HepG2 (cell line): ENCODE measurements around the gene UBAP1L. TPM values are rescaled to one million over a fixed set of nuclear protein-coding genes. Genes with fewer than 3 reads are reported as not detected.

Experiments used
- AGO1 ChIP-seq: fragments of 200-400 bp; formaldehyde crosslinking; IDR thresholded peaks from 2 replicates; pipeline ENCODE4 v1.6.1; 2017; ENCODE audit warnings: mild to moderate bottlenecking, low read depth, low read length, moderate library complexity; ENCODE audit not compliant: poor library complexity, severe bottlenecking
- ARID3A ChIP-seq: IDR thresholded peaks from 2 replicates; pipeline ENCODE4 v1.6.1; 2012; ENCODE audit warnings: low read depth, low read length, improper control_type of control experiment
- CHD2 ChIP-seq: IDR thresholded peaks from 2 replicates; pipeline ENCODE4 v1.6.1; 2011; ENCODE audit warnings: low read depth, low read length, improper control_type of control experiment
- EED ChIP-seq: sonication (generic); formaldehyde crosslinking; IDR thresholded peaks from 2 replicates; pipeline ENCODE4 v1.5.0; 2020; ENCODE audit warnings: mild to moderate bottlenecking, missing genetic modification reagents
- ETV6 ChIP-seq: sonication (generic); formaldehyde crosslinking; conservative IDR thresholded peaks from 2 replicates; pipeline ENCODE4 v1.4.0; 2020; ENCODE audit warnings: missing genetic modification reagents
- FOXO4 ChIP-seq: sonication (generic); formaldehyde crosslinking; conservative IDR thresholded peaks from 2 replicates; pipeline ENCODE4 v1.8.1; 2023; ENCODE audit warnings: missing genetic modification reagents
- KDM4B ChIP-seq: sonication (generic); formaldehyde crosslinking; IDR thresholded peaks from 2 replicates; pipeline ENCODE4 v1.4.0; 2020; ENCODE audit warnings: missing genetic modification reagents
- MAX ChIP-seq: IDR thresholded peaks from 2 replicates; pipeline ENCODE4 v1.6.1; 2012; ENCODE audit warnings: inconsistent platforms
- NFE2L1 ChIP-seq: sonication (generic); formaldehyde crosslinking; IDR thresholded peaks from 2 replicates; pipeline ENCODE4 v1.4.0; 2020; ENCODE audit warnings: missing genetic modification reagents, mild to moderate bottlenecking, borderline replicate concordance
- PHF21A ChIP-seq: sonication (generic); formaldehyde crosslinking; IDR thresholded peaks from 2 replicates; pipeline ENCODE4 v1.5.0; 2020; ENCODE audit warnings: mild to moderate bottlenecking, missing genetic modification reagents
- SMC3 ChIP-seq: IDR thresholded peaks from 2 replicates; pipeline ENCODE4 v1.6.1; 2011; ENCODE audit warnings: low read length, improper control_type of control experiment
- SP140L ChIP-seq: sonication (generic); formaldehyde crosslinking; IDR thresholded peaks from 2 replicates; pipeline ENCODE4 v1.4.0; 2020; ENCODE audit warnings: missing genetic modification reagents, borderline replicate concordance
- SP2 ChIP-seq: sonication (generic); formaldehyde crosslinking; IDR thresholded peaks from 2 replicates; pipeline ENCODE4 v1.5.1; 2020; ENCODE audit warnings: mild to moderate bottlenecking, missing genetic modification reagents
- THAP9 ChIP-seq: sonication (generic); formaldehyde crosslinking; IDR thresholded peaks from 2 replicates; pipeline ENCODE4; 2020; ENCODE audit warnings: missing genetic modification reagents, mild to moderate bottlenecking, borderline replicate concordance
- WIZ ChIP-seq: sonication (generic); formaldehyde crosslinking; IDR thresholded peaks from 2 replicates; pipeline ENCODE4 v1.5.1; 2020; ENCODE audit warnings: mild to moderate bottlenecking, missing genetic modification reagents
- ZBTB34 ChIP-seq: sonication (generic); formaldehyde crosslinking; IDR thresholded peaks from 2 replicates; pipeline ENCODE4 v1.8.0; 2022; ENCODE audit warnings: mild to moderate bottlenecking, missing genetic modification reagents
- ZNF180 ChIP-seq: sonication (generic); formaldehyde crosslinking; IDR thresholded peaks from 2 replicates; pipeline ENCODE4 v1.4.0; 2020; ENCODE audit warnings: low read depth, missing genetic modification reagents, borderline replicate concordance
- ZNF264 ChIP-seq: sonication (generic); formaldehyde crosslinking; IDR thresholded peaks from 2 replicates; pipeline ENCODE4 v1.4.0; 2020; ENCODE audit warnings: missing genetic modification reagents
- ZNF280B ChIP-seq: sonication (generic); formaldehyde crosslinking; IDR thresholded peaks from 2 replicates; pipeline ENCODE4 v1.5.0; 2020; ENCODE audit warnings: missing genetic modification reagents, mild to moderate bottlenecking, borderline replicate concordance
- ZNF292 ChIP-seq: sonication (generic); formaldehyde crosslinking; IDR thresholded peaks from 2 replicates; pipeline ENCODE4 v1.8.1; 2022; ENCODE audit warnings: mild to moderate bottlenecking, low read depth, missing genetic modification reagents, borderline replicate concordance
- ZNF546 ChIP-seq: sonication (generic); formaldehyde crosslinking; conservative IDR thresholded peaks from 2 replicates; pipeline ENCODE4 v1.8.1; 2023; ENCODE audit warnings: mild to moderate bottlenecking, missing genetic modification reagents
- polyA plus RNA-seq, 8 experiments: library from polyadenylated mRNA; depleted of rRNA in 3 of 8; stranded (reverse) in 7 of 8; unstranded in 1 of 8; fragments of >200 nt; fragmentation: Illumina TruSeq in 4 of 8; extraction: Trizol in 4 of 8; gene quantifications; 2 replicates each; pipeline versions ENCODE4 v1.2.1 to v1.2.3, GENCODE V29; 2011 to 2016; ENCODE audit warnings: low read depth in 4 of 8, missing spikeins in 1 of 8, mixed read lengths in 1 of 8; ENCODE audit not compliant: insufficient read depth in 1 of 8
- total RNA-seq, 5 experiments: library from RNA; depleted of rRNA; stranded (reverse); fragments of >200 nt; fragmentation: Illumina TruSeq; extraction: Trizol; gene quantifications; 2 replicates each; pipeline ENCODE4 v1.2.3, GENCODE V29; 2016; ENCODE audit warnings: low read depth in 1 of 5

UBAP1L gene
- total and polyA plus RNA-seq, 2 of the 13 experiments (the other 11 are each of a cell fraction or from before 2014, with no cell fraction given), result 0.86 to 1.4 TPM

GRCh38 chr15:65085990-65086679 is 28.9 kb downstream of the UBAP1L start (continued):
- no peak for TF ChIP-seq KDM4B (CRISPR knock-in tag)
- TF ChIP-seq ZBTB34 (CRISPR knock-in tag), result no peak
- TF ChIP-seq ARID3A, result no peak
- no peak for TF ChIP-seq FOXO4
- TF ChIP-seq ZNF180 (CRISPR knock-in tag), result no peak
- peak; percentile 78 for TF ChIP-seq SMC3
- no peak for TF ChIP-seq ETV6 (CRISPR knock-in tag)
- no peak for TF ChIP-seq ZNF546 (CRISPR knock-in tag)
- TF ChIP-seq MAX, result peak; percentile 51; the same call in 1 of the 2 replicates
- no peak for TF ChIP-seq ZNF280B (CRISPR knock-in tag)
- no peak for TF ChIP-seq CHD2
- no peak for TF ChIP-seq NFE2L1
- TF ChIP-seq AGO1, result no peak
- TF ChIP-seq WIZ (CRISPR knock-in tag), result no peak
- TF ChIP-seq PHF21A (CRISPR knock-in tag), result no peak
- TF ChIP-seq SP140L, result no peak
- TF ChIP-seq ZNF292 (CRISPR knock-in tag), result no peak
- TF ChIP-seq THAP9 (CRISPR knock-in tag), result no peak
- no peak for TF ChIP-seq SP2 (CRISPR knock-in tag)
- TF ChIP-seq EED (CRISPR knock-in tag), result no peak
- no peak for TF ChIP-seq ZNF264 (CRISPR knock-in tag)
